HG03103 (cell line): Measurements from ENCODE around the gene SLC17A4.
"Not testable (repeated sequence)": the region's sequence is repeated elsewhere in the genome, so short reads cannot be mapped to it uniquely, and the experiment has no call there.

ENCODE experiments used
- ATAC-seq: cut with Tn5 transposase; IDR thresholded peaks from one replicate; pipeline ENCODE4 v1.9.1; 2021; ENCODE audit warnings: low read depth; ENCODE audit not compliant: unreplicated experiment

SLC17A4 gene

DNA sequence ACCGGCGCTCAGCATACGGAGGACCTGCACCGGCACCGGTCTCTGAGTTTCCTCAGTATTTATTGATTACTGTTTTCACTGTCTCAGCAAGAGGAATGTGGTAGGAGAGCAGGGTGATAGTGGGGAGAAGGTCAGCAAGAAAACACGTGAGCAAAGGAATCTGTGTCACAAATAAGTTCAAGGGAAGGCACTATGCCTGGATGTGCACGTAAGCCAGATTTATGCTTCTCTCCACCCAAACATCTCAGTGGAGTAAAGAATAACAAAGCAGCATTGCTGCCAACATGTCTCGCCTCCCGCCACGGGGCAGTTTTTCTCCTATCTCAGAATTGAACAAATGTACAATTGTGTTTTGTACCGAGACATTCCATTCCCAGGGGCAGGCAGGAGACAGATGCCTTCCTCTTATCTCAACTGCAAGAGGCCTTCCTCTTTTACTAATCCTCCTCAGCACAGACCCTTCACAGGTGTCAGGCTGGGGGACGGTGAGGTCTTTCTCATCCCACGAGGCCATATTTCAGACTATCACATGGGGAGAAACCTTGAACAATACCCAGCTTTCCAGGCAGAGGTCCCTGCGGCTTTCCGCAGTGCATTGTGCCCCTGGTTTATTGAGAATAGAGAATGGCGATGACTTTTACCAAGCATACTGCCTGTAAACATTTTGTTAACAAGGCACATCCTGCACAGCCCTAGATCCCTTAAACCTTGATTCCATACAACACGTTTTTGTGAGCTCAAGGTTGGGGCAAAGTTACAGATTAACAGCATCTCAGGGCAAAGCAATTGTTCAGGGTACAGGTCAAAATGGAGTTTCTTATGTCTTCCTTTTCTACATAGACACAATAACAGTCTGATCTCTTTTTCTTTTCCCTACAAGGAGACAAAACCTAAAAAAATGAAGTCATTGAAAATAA is 5.7 kb upstream of the SLC17A4 start:
- ATAC-seq: not testable (repeated sequence)

GRCh38 chr6:25749837-25750236 is 4.7 kb upstream of the SLC17A4 start:
- no peak for ATAC-seq

GRCh38 chr6:25750906-25751305 is 3.6 kb upstream of the SLC17A4 start:
- no peak for ATAC-seq

DNA sequence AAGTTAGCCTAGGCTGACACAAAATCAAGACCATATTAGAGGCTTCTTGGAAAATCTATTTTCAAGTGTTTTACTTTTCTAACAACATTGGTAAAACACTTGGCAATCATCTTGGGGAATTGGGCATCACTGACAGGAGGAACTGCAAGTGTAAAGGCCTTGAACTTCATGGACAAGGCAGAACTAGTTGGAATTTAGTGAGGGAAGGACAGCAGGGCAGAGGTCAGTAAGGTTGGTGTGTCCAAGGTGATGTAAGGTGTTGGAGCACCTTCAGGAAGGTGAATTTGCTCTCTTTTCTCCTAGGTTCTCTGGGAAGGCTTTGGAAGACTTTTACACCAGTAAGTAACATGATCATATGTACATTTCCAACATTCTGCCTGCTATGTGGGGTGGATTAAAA is 1.5 kb upstream of the SLC17A4 start:
- ATAC-seq: no peak

DNA sequence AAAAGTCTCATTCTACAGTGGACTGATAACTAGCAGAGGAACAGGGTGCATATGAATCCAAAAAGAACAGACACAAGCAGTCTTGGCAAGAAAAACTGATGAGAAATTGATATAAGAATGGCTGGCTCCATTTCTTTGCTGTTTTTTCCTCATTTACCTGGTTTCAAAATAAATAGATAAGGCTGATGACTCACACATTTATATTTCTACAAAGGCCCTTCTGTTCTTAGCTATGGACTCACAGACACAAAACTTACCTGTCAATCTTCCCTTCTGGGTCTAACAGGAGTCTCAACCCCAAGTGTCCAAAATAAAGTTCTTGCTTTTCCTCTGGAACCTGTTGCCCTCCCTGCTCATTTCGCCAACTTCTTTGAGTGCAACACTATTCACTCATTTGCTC is 941 bp downstream of the SLC17A4 start:
- no peak for ATAC-seq

GRCh38 chr6:25756382-25757363 is 2.1 kb downstream of the SLC17A4 start:
- no peak for ATAC-seq

GRCh38 chr6:25757936-25758642 is 3.5 kb downstream of the SLC17A4 start:
- ATAC-seq: no peak

GRCh38 chr6:25764611-25765010 is 10.1 kb downstream of the SLC17A4 start:
- ATAC-seq: no peak

DNA sequence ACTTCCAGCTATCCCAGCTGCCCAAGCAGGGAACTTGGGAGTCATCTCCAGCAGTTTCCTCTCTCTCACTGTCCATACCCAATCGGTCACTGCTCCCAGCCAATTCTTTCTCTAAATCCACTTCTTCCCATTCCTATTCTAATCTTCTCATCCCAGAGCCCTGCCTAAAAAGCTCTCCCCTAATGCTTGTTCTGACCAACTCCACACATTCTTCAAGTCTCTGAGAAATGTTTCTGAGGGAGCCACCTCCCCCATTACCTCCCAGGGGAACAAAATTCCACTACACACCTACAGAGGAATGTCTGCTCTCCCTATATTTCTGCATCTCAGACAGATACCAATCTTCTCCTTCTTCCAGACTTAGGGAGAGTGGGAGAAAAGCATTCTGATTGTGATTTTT is 14.0 kb downstream of the SLC17A4 start:
- ATAC-seq: no peak

DNA sequence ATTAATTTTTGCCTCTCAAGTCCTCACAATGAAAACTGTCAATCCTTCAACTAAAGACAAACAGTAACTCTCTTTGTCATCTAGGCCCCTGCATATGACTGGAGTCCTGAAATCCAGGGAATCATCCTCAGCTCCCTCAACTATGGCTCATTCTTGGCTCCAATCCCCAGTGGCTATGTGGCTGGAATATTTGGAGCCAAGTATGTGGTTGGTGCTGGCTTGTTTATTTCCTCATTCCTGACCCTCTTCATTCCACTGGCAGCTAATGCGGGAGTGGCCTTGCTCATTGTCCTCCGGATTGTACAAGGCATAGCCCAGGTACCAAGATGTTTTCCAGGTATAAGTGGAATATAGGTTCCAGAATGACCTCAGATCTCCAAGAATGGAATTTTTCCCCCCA is 15.4 kb downstream of the SLC17A4 start:
- ATAC-seq: no peak

DNA sequence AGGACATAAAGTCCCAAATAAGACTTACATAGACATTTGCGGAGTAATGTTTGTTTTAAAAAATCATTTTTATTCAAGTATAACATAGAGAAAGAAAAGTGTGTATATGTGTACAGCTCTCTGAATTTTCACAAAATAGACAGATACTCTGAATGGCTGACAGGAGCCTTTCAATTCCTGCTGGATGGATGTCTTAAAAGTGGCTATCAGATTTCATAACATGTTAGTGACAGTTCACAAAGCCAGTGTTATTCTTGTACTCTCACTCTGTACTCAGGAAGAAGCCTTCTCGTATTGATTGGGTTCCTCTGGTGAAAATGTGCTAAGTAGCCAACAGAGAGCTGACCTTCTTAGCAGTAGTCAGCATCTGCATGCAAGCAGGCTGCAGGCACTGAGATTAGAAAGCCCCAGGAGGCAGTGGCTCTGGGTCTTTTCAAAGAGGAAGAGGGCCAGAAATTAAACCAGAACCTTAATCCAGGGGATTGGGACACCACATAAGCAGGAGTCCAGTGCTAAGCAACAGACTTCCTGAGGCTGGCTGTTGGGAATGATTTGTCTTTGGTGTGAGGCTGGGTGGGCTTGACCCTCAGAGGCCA is 19.7 kb downstream of the SLC17A4 start:
- ATAC-seq: no peak

DNA sequence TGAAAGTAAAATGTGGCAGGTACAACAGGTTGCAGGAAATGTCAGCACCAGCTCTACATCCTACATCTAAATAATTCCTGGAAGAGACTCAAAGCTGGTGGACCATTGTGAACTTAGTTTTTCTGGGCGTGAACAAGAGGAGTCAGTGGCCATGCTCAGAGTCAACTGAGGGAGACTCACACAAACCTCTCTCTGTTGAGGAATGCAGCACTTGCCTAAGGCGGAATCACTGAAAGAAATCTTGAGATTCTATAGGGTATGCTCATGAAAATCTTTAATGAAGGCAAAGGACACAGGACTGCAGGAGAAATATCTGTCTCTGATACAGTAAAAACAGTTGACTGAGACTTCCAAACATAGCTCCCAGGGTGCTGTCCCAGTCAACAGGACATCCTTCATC is 22.5 kb downstream of the SLC17A4 start:
- ATAC-seq: no peak

DNA sequence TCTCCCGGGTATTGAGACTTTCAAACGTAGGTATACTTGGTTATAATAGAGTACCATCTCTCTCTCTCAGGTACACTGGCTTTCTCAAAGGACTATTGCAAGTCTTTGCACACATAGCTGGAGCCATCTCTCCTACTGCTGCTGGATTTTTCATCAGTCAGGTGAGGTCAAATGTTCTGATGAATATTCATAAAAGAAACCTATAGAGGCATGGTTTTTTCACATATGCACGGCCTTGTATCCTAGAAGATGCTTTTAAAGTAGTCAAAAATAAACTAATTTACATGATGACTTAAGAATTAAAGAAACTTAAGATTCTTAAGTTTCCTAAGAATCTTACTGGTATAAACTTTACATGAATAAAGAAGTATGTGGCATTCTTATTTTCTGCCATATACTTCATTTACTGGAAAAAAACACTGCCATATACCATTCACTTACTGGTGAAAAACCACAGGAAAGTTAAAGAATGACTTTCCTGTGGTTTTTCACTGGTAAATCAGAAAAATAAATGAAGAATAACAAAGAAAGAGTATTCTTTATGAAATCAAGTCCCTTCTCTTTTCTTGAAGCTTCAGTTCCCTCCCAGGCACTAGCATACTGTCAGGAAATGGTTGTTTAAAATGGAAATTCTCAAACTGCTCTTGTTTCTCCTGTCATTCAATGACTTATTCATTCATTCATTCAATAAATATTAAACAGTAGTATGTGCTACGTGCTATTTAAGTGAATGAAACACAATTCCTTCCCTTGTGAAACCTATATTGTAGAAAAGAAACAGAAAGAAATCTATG is 23.5 kb downstream of the SLC17A4 start:
- ATAC-seq: no peak

- no peak for ATAC-seq
Measured at GRCh38 chr6:25781134-25781533, 26.6 kb downstream of the SLC17A4 start.

- no peak for ATAC-seq
Measured at GRCh38 chr6:25787428-25787827, 32.9 kb downstream of the SLC17A4 start.

DNA sequence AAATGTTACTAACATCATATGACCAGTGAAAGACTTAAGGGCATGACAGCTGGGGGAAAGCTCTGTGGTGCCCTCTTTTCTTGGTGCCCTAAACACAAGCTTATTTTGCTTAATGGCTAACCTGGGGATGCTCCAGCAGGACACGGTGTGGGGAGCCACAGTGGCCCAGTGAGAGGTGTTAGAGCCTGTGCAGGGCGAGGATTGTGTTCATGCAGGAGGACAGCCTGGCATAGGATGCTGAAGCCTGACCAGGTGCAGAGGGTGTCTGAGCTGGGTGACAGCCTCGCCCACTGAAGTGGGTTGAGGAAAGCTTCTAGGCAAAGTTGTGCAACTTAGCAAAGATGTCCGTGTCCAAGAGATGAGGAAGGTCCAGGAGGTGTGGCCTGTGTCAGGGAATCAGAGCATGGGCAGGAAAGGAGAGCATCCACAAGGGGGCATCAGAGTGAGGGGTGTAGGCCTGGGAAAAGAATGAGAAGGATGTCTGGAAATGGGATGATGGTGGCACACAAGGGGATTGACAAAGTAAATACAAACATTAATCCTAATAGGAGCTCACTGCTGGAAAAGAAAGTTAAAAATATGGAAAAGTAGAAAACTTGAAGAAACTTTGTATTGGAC is 33.9 kb downstream of the SLC17A4 start:
- no peak for ATAC-seq

DNA sequence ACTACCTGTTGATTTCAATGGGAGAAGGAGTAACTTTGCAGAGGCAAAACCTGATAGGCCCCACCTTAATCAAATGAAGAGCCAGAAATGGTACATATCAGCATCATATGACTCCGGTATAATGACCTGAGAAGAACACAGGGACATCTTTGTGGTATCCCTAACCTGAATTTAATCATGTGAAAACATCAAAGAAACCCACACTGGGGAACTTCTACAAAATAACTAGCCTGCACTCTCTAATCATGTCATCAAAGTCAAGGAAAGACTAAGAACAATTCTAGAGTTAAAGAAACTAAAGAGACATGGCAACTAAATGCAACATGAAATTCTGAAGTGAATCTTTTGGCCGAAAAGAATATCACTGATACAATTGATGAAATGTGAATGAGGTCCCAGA is 34.9 kb downstream of the SLC17A4 start:
- ATAC-seq: no peak

- ATAC-seq: no peak
Measured at GRCh38 chr6:25792016-25792415, 37.5 kb downstream of the SLC17A4 start.

DNA sequence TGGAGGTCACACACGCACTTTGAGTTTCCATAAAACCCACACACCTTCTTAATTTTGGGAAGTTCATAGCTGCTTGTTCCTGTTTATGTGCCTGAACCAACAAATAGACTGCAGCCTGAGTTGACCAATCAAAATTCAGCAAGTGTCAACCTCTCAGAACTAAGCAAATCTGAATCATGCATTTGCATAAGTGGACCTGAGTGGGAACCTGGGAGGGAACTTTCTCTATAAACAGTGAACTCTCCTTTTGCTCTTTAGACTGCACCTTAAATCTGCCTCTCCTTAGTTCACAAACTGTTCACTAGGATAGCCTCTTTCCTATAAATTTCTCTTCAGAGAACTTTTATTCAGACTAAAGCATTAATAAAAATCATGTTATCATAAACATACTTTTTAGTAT is 39.4 kb downstream of the SLC17A4 start:
- no peak for ATAC-seq
